H9 (cell line): ENCODE measurements around the gene CPAMD8. TPM values are rescaled to one million over a fixed set of nuclear protein-coding genes. Genes with fewer than 3 reads are reported as not detected.

Experiments
- DNase-seq: peaks from one replicate; pipeline ENCODE4 v3.0.0-alpha.2; 2017
- H2AFZ ChIP-seq: one replicate; pipeline ENCODE4 v1.6.1; 2013; ENCODE audit warnings: mild to moderate bottlenecking, low read length, control low read depth, moderate library complexity
- H2AK5ac ChIP-seq: 2 replicates; pipeline ENCODE4 v1.6.1; 2013; ENCODE audit warnings: low read length, control low read depth, mixed read lengths; ENCODE audit not compliant: insufficient read length
- H2BK120ac ChIP-seq: one replicate; pipeline ENCODE4 v1.6.1; 2013; ENCODE audit warnings: low read depth, mild to moderate bottlenecking, low read length, control low read depth, inconsistent platforms; ENCODE audit not compliant: poor library complexity, severe bottlenecking
- H2BK12ac ChIP-seq: 2 replicates; pipeline ENCODE4 v1.6.1; 2013; ENCODE audit warnings: low read length, control low read depth, mixed read lengths, low read depth; ENCODE audit not compliant: insufficient read length
- H2BK15ac ChIP-seq: 2 replicates; pipeline ENCODE4 v1.6.1; 2013; ENCODE audit warnings: low read depth, low read length, control low read depth
- H2BK20ac ChIP-seq: one replicate; pipeline ENCODE4 v1.6.1; 2013; ENCODE audit warnings: low read depth, mild to moderate bottlenecking, low read length, control low read depth, inconsistent platforms; ENCODE audit not compliant: poor library complexity, severe bottlenecking
- H2BK5ac ChIP-seq: 2 replicates; pipeline ENCODE4 v1.6.1; 2013; ENCODE audit warnings: low read length, control low read depth, mixed read lengths; ENCODE audit not compliant: insufficient read length
- H3K14ac ChIP-seq: 2 replicates; pipeline ENCODE4 v1.6.1; 2013; ENCODE audit warnings: low read length, control low read depth; ENCODE audit not compliant: insufficient read depth
- H3K18ac ChIP-seq: 2 replicates; pipeline ENCODE4 v1.6.1; 2013; ENCODE audit warnings: low read depth, mild to moderate bottlenecking, mixed read lengths, low read length, control low read depth; ENCODE audit not compliant: insufficient read length
- H3K23ac ChIP-seq: 2 replicates; pipeline ENCODE4 v1.6.1; 2013; ENCODE audit warnings: low read length, control low read depth, mixed read lengths, low read depth; ENCODE audit not compliant: insufficient read length
- H3K23me2 ChIP-seq: 2 replicates; pipeline ENCODE4 v1.6.1; 2013; ENCODE audit warnings: low read depth, mild to moderate bottlenecking, mixed read lengths, low read length, control low read depth; ENCODE audit not compliant: insufficient read length, poor library complexity, severe bottlenecking
- H3K27ac ChIP-seq: 2 replicates; pipeline ENCODE4 v1.5.1; 2013; ENCODE audit warnings: low read length, control low read depth, mixed read lengths, low read depth; ENCODE audit not compliant: insufficient read length
- H3K27me3 ChIP-seq: 2 replicates; pipeline ENCODE4 v1.6.1; 2013; ENCODE audit warnings: low read length, control low read depth, inconsistent platforms; ENCODE audit not compliant: insufficient read depth
- H3K4ac ChIP-seq: 2 replicates; pipeline ENCODE4 v1.6.1; 2013; ENCODE audit warnings: low read depth, mild to moderate bottlenecking, control low read depth, inconsistent platforms, low read length, moderate library complexity
- H3K4me1 ChIP-seq: 2 replicates; pipeline ENCODE4 v1.6.1; 2013; ENCODE audit warnings: low read length, control low read depth, inconsistent platforms; ENCODE audit not compliant: insufficient read depth
- H3K4me2 ChIP-seq: 2 replicates; pipeline ENCODE4 v1.6.1; 2013; ENCODE audit warnings: low read length, control low read depth, mixed read lengths; ENCODE audit not compliant: insufficient read length, insufficient read depth
- H3K56ac ChIP-seq: 2 replicates; pipeline ENCODE4 v1.6.1; 2013; ENCODE audit warnings: low read depth, mild to moderate bottlenecking, mixed read lengths, low read length, control low read depth; ENCODE audit not compliant: insufficient read length
- H3K79me1 ChIP-seq: 2 replicates; pipeline ENCODE4 v1.6.1; 2013; ENCODE audit warnings: low read depth, mild to moderate bottlenecking, moderate library complexity, low read length, control low read depth, inconsistent platforms; ENCODE audit not compliant: insufficient read depth, poor library complexity, severe bottlenecking
- H3K79me2 ChIP-seq: 2 replicates; pipeline ENCODE4 v1.6.1; 2013; ENCODE audit warnings: low read length, control low read depth, inconsistent platforms; ENCODE audit not compliant: insufficient read depth
- H3K9ac ChIP-seq: 2 replicates; pipeline ENCODE4 v1.6.1; 2013; ENCODE audit warnings: low read length, control low read depth, mixed read lengths; ENCODE audit not compliant: insufficient read length; ENCODE audit errors: extremely low read depth
- H3K9me3 ChIP-seq: one replicate; pipeline ENCODE4 v1.6.1; 2013; ENCODE audit warnings: low read depth, low read length, inconsistent platforms; ENCODE audit not compliant: control insufficient read depth
- H3T11ph ChIP-seq: one replicate; pipeline ENCODE4 v1.6.1; 2013; ENCODE audit warnings: mild to moderate bottlenecking, low read length, control low read depth, inconsistent platforms
- H4K20me1 ChIP-seq: one replicate; pipeline ENCODE4 v1.6.1; 2013; ENCODE audit not compliant: control insufficient read depth, insufficient read length, insufficient read depth
- H4K5ac ChIP-seq: 2 replicates; pipeline ENCODE4 v1.6.1; 2013; ENCODE audit warnings: low read depth, mild to moderate bottlenecking, mixed read lengths, low read length, control low read depth; ENCODE audit not compliant: insufficient read length
- H4K8ac ChIP-seq: replicated peaks from 2 replicates; pipeline ENCODE4 v1.6.1; 2013; ENCODE audit warnings: low read length, control low read depth, mixed read lengths, low read depth; ENCODE audit not compliant: insufficient read length
- H4K91ac ChIP-seq: 2 replicates; pipeline ENCODE4 v1.6.1; 2013; ENCODE audit warnings: low read depth, mild to moderate bottlenecking, moderate library complexity, mixed read lengths, low read length, control low read depth; ENCODE audit not compliant: insufficient read length
- H3K27ac Mint-ChIP-seq, 3 experiments: 2 replicates in 2 of 3; 3 replicates in 1 of 3; pipeline ENCODE4 v1.8.0; 2020 to 2021; ENCODE audit warnings: mixed read lengths in 3 of 3, mild to moderate bottlenecking in 1 of 3, moderate library complexity in 1 of 3
- H3K27me3 Mint-ChIP-seq: 2 replicates; pipeline ENCODE4 v1.8.0; 2021; ENCODE audit warnings: low read depth, mild to moderate bottlenecking, moderate library complexity, mixed read lengths
- H3K36me3 Mint-ChIP-seq, 3 experiments: 2 replicates in 2 of 3; 3 replicates in 1 of 3; pipeline ENCODE4 v1.8.0; 2020 to 2021; ENCODE audit warnings: low read depth in 3 of 3, mixed read lengths in 3 of 3; ENCODE audit not compliant: insufficient read depth in 1 of 3
- H3K4me1 Mint-ChIP-seq, 2 experiments: 2 replicates each; pipeline ENCODE4 v1.8.0; 2020; ENCODE audit warnings: mixed read lengths in 2 of 2
- H3K4me3 Mint-ChIP-seq, 2 experiments: 2 replicates in 1 of 2; 3 replicates in 1 of 2; pipeline ENCODE4 v1.8.0; 2020 to 2021; ENCODE audit warnings: mild to moderate bottlenecking in 2 of 2, mixed read lengths in 2 of 2, moderate library complexity in 1 of 2
- H3K9me3 Mint-ChIP-seq, 2 experiments: 2 replicates in 1 of 2; 3 replicates in 1 of 2; pipeline ENCODE4 v1.8.0; 2020; ENCODE audit warnings: mild to moderate bottlenecking in 2 of 2, mixed read lengths in 2 of 2, moderate library complexity in 1 of 2
- whole genome bisulfite sequencing: extraction: QIAGEN DNeasy Blood & Tissue Kit; methylation state at CpG from one replicate; pipeline ENCODE4 v1.1.7; 2013; ENCODE audit warnings: missing lambda C conversion rate, low lambda C conversion rate, mixed read lengths; ENCODE audit not compliant: insufficient read length; ENCODE audit errors: extremely low coverage; 5-methylcytosine and 5-hydroxymethylcytosine counted together
- total RNA-seq: library from RNA; stranded (reverse); gene quantifications from 2 replicates; pipeline ENCODE4 v1.2.1, GENCODE V29; 2021
- TF ChIP-seq, protein P1 (sequence below): fragments of 200-600 bp; sonication (generic); conservative IDR thresholded peaks from 3 replicates; pipeline ENCODE4 v1.8.0; 2021; ENCODE audit warnings: antibody characterized with exemption, mild to moderate bottlenecking

The CPAMD8 gene
- total RNA-seq, 1 experiment from 2014 or later = 12.0 TPM

DNA sequence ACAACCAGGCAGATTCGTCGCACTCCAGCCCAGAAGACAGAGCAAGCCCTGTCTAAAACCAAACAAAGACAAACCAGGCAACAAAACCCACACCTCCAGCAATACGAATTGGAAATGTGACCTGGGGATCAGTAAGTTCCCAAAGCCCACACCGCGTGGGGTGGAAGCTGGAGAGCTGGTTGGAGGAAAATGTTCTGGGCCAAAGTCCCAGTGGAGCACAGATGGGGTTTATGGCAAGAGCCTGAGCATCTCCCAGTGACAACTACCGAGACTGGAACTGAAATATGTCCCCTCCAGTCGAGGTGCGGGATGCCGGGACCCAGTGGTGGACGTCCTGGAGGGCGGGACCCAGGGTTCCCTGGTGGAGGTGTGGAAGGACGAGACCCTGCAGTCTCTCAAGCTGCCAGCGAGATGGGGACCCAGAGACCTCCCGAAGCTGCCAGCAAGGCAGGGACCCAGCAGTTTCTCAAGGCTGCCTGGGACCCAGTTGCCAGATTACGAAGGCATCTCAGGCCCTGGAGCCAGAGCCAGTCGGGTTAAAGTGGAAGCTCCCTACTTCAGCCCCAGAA lies 22.4 kb upstream of the CPAMD8 start:
- H3K27ac ChIP-seq = no peak overlapping the region
- no peak overlapping the region for H3K9ac ChIP-seq
- no peaks in the 10 kb centered on the region for H3K27me3 ChIP-seq
- no peak overlapping the region for H2AK5ac ChIP-seq
- no peaks in the 10 kb centered on the region for H4K20me1 ChIP-seq
- H3K4me3 Mint-ChIP-seq = no peak overlapping the region
- H3K4me1 Mint-ChIP-seq = peaks cover 8 to 19% of the 10 kb centered on the region in 2 experiments; a peak in 3 of 4 replicates
- no peaks in the 10 kb centered on the region for H3K9me3 Mint-ChIP-seq
- no peaks in the 10 kb centered on the region for H3K9me3 ChIP-seq
- H3K27ac Mint-ChIP-seq = peak overlapping the region in 1 of 3 experiments; percentile 28; a peak in 2 of 7 replicates
- no peak overlapping the region for H2BK15ac ChIP-seq
- no peak overlapping the region for H2BK5ac ChIP-seq
- H3T11ph ChIP-seq = no peak overlapping the region
- H3K27me3 Mint-ChIP-seq = no peaks in the 10 kb centered on the region
- TF ChIP-seq, protein P1, sequence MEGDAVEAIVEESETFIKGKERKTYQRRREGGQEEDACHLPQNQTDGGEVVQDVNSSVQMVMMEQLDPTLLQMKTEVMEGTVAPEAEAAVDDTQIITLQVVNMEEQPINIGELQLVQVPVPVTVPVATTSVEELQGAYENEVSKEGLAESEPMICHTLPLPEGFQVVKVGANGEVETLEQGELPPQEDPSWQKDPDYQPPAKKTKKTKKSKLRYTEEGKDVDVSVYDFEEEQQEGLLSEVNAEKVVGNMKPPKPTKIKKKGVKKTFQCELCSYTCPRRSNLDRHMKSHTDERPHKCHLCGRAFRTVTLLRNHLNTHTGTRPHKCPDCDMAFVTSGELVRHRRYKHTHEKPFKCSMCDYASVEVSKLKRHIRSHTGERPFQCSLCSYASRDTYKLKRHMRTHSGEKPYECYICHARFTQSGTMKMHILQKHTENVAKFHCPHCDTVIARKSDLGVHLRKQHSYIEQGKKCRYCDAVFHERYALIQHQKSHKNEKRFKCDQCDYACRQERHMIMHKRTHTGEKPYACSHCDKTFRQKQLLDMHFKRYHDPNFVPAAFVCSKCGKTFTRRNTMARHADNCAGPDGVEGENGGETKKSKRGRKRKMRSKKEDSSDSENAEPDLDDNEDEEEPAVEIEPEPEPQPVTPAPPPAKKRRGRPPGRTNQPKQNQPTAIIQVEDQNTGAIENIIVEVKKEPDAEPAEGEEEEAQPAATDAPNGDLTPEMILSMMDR = no peak
- WGBS = no CpG with 5 or more reads among the region's 16 CpGs
- no peaks in the 10 kb centered on the region for H3K79me2 ChIP-seq
- H2AFZ ChIP-seq = no peak overlapping the region
- H2BK20ac ChIP-seq = no peak overlapping the region
- H3K14ac ChIP-seq = no peak overlapping the region
- H4K91ac ChIP-seq = no peak overlapping the region
- H3K4me2 ChIP-seq = no peak overlapping the region
- H4K8ac ChIP-seq = no peak overlapping the region
- no peak overlapping the region for H2BK12ac ChIP-seq
- no peaks in the 10 kb centered on the region for H3K79me1 ChIP-seq
- no peak for DNase-seq
- no peaks in the 10 kb centered on the region for H3K23me2 ChIP-seq
- H4K5ac ChIP-seq = no peak overlapping the region
- no peak overlapping the region for H3K23ac ChIP-seq
- no peaks in the 10 kb centered on the region for H3K4me1 ChIP-seq
- H3K18ac ChIP-seq = no peak overlapping the region
- no peak overlapping the region for H3K56ac ChIP-seq
- no peak overlapping the region for H3K4ac ChIP-seq
- peaks cover 26 to 55% (median 35%) of the 10 kb centered on the region in 3 experiments for H3K36me3 Mint-ChIP-seq
- no peak overlapping the region for H2BK120ac ChIP-seq
